RWPE2 (cell line): ENCODE measurements around the gene MYL12B.
"Not testable (repeated sequence)": the region's sequence is repeated elsewhere in the genome, so short reads cannot be mapped to it uniquely, and the experiment has no call there.

ENCODE experiments used
- ATAC-seq: fragments of 200-7000 bp; cut with Tn5 transposase; 3 replicates; pipeline ENCODE4 v1.9.1; 2021; ENCODE audit warnings: low read depth
- DNase-seq: peaks from one replicate; pipeline ENCODE4 v3.0.0-alpha.2; 2020; ENCODE audit warnings: low spot score
- H3K27ac ChIP-seq: fragments of 450-650 bp; 2 replicates; pipeline ENCODE4 v1.5.1; 2017; ENCODE audit warnings: mild to moderate bottlenecking; ENCODE audit not compliant: poor library complexity, severe bottlenecking
- H3K27me3 ChIP-seq: fragments of 250-450 bp; sonication (Bioruptor Pico); 2 replicates; pipeline ENCODE4 v1.5.1; 2021; ENCODE audit warnings: mild to moderate bottlenecking, moderate library complexity; ENCODE audit not compliant: insufficient read depth, poor library complexity, severe bottlenecking
- H3K36me3 ChIP-seq: fragments of 250-450 bp; sonication (Bioruptor Pico); 2 replicates; pipeline ENCODE4 v1.5.1; 2020; ENCODE audit warnings: low read depth, mild to moderate bottlenecking, moderate library complexity
- H3K4me1 ChIP-seq: fragments of 250-450 bp; sonication (Bioruptor Pico); 2 replicates; pipeline ENCODE4 v1.5.1; 2021; ENCODE audit warnings: mild to moderate bottlenecking, moderate library complexity; ENCODE audit not compliant: insufficient read depth, poor library complexity, severe bottlenecking
- H3K4me3 ChIP-seq: fragments of 250-450 bp; sonication (Bioruptor Pico); 2 replicates; pipeline ENCODE4 v1.5.1; 2021; ENCODE audit warnings: mild to moderate bottlenecking, moderate library complexity; ENCODE audit not compliant: severe bottlenecking
- H3K9me3 ChIP-seq: fragments of 250-450 bp; sonication (Bioruptor Pico); 2 replicates; pipeline ENCODE4 v1.5.1; 2021; ENCODE audit warnings: mild to moderate bottlenecking, moderate library complexity; ENCODE audit not compliant: severe bottlenecking
- CTCF ChIP-seq: fragments of 450-650 bp; IDR thresholded peaks from one replicate; pipeline ENCODE4 v1.5.1; 2017; ENCODE audit warnings: mild to moderate bottlenecking, moderate library complexity; ENCODE audit not compliant: poor library complexity, severe bottlenecking

MYL12B gene

GRCh38 chr18:3216987-3217386, 44.9 kb upstream of the MYL12B start:
- no peak for DNase-seq
- Histone ChIP-seq H3K4me3 (no peak overlapping the region), H3K27ac (no peak overlapping the region), H3K4me1 (no peaks in the 10 kb centered on the region), H3K9me3 (no peaks in the 10 kb centered on the region), H3K36me3 (no peaks in the 10 kb centered on the region), H3K27me3 (no peaks in the 10 kb centered on the region)
- no peak for TF ChIP-seq CTCF
- no peak for ATAC-seq

GRCh38 chr18:3217948-3218647, 43.8 kb upstream of the MYL12B start:
- H3K36me3 ChIP-seq = no peaks in the 10 kb centered on the region
- DNase-seq (no peak), ATAC-seq (peak; percentile 90)
- H3K9me3 ChIP-seq = no peaks in the 10 kb centered on the region
- no peak overlapping the region for H3K4me3 ChIP-seq
- no peak overlapping the region for H3K27ac ChIP-seq
- H3K4me1 ChIP-seq = no peaks in the 10 kb centered on the region
- no peaks in the 10 kb centered on the region for H3K27me3 ChIP-seq
- no peak for TF ChIP-seq CTCF

- no peak overlapping the region for H3K4me3 ChIP-seq
- no peak overlapping the region for H3K27ac ChIP-seq
- no peak for ATAC-seq
- H3K4me1 ChIP-seq = no peaks in the 10 kb centered on the region
- no peak for DNase-seq
- no peaks in the 10 kb centered on the region for H3K36me3 ChIP-seq
- no peaks in the 10 kb centered on the region for H3K27me3 ChIP-seq
- H3K9me3 ChIP-seq = no peaks in the 10 kb centered on the region
- no peak for TF ChIP-seq CTCF
Measured at GRCh38 chr18:3218819-3219218, 43.1 kb upstream of the MYL12B start.

GRCh38 chr18:3219241-3219630, 42.7 kb upstream of the MYL12B start:
- Histone ChIP-seq H3K9me3 (no peaks in the 10 kb centered on the region), H3K36me3 (no peaks in the 10 kb centered on the region), H3K27ac (no peak overlapping the region), H3K4me1 (no peaks in the 10 kb centered on the region), H3K4me3 (no peak overlapping the region), H3K27me3 (no peaks in the 10 kb centered on the region)
- TF ChIP-seq CTCF = no peak
- ATAC-seq (no peak), DNase-seq (no peak)

GRCh38 chr18:3219631-3220335, 42.1 kb upstream of the MYL12B start, which contains the start of gene MYOM1:
TSS of gene MYOM1 (minus strand) at chr18:3219968. CDS start at chr18:3215223, 4,745 bp downstream.
- no peaks in the 10 kb centered on the region for H3K27me3 ChIP-seq
- DNase-seq = no peak
- TF ChIP-seq CTCF = no peak
- no peaks in the 10 kb centered on the region for H3K4me1 ChIP-seq
- no peak for ATAC-seq
- H3K9me3 ChIP-seq = no peaks in the 10 kb centered on the region
- H3K36me3 ChIP-seq = no peaks in the 10 kb centered on the region
- H3K27ac ChIP-seq = no peak within 1 kb of the TSS
- H3K4me3 ChIP-seq = no peak within 1 kb of the TSS

GRCh38 chr18:3220868-3221267, 41.1 kb upstream of the MYL12B start:
- not testable (repeated sequence) for H3K27ac ChIP-seq, H3K36me3 ChIP-seq, H3K27me3 ChIP-seq, DNase-seq, H3K9me3 ChIP-seq, H3K4me1 ChIP-seq, H3K4me3 ChIP-seq, ATAC-seq
